GM21360 (cell line): ENCODE results near the gene PIAS4.

Source experiments
- ATAC-seq: cut with Tn5 transposase; IDR thresholded peaks from one replicate; pipeline ENCODE4 v1.9.1; 2021; ENCODE audit warnings: mild to moderate bottlenecking, moderate library complexity; ENCODE audit not compliant: unreplicated experiment

The PIAS4 gene

DNA sequence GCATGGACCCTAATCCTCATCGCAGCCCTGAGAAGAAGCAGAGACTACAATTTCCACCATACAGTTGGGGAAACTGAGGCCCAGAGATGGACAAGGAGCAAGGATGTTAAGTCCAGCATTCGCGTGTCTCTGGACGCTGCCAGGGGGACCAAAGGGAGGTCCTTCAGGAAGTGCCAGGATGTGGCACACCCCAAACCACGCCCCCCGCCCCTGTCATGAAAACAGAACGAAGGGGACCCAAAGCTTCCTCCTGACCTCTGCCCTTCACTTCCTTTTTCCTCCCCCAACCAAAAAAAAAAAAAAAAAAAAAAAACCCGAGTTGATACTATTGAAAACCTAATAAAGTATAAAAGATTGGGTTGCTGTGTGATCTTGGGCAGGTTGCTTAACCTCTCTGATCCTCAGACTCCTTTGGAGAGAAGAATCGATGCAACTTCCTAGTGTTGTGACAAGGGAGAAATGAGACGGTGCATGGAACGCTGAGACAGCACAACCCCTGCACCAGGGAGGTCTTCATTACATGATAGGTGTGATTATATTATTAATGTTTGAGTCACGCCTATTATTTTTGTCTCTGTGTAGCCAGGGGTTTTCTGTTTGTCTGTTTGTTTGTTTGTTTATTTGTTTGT is 61.9 kb downstream of the PIAS4 start:
- no peak for ATAC-seq

DNA sequence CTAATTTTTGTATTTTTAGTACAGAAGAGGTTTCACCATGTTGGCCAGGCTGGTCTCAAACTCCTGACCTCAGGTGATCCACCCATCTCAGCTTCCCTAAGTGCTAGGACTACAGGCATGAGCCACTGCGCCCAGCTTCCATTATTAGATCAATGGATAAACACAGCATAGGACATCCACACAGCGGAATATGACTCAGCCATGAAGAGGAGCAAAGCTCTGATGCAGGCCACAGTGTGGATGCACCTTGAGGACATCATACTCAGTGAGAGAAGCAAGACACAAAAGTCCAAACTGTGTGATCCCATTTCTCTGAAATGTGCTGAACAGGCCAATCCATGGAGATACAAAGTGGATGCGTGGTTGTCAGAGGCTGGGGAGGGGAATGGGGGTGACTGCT is 64.1 kb downstream of the PIAS4 start:
- ATAC-seq, result no peak

DNA sequence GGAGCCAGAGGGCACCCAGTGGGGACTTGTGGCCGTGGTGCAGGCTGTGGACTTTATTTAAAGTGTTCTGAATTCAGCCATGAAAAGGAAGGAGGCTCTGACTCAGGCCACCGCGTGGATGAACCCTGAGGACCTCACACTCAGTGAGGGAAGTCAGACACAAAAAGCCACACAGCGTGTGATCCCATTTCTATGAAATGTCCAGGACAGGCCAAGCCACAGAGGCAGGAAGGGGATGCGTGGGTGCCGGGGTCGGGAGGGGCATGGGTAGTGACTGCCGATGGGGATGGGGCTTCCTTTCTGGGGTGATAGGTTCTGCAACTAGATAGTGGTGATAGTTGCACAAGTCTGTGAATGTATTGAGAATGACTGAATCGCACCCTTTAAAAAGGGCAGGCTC is 67.8 kb downstream of the PIAS4 start:
- no peak for ATAC-seq

DNA sequence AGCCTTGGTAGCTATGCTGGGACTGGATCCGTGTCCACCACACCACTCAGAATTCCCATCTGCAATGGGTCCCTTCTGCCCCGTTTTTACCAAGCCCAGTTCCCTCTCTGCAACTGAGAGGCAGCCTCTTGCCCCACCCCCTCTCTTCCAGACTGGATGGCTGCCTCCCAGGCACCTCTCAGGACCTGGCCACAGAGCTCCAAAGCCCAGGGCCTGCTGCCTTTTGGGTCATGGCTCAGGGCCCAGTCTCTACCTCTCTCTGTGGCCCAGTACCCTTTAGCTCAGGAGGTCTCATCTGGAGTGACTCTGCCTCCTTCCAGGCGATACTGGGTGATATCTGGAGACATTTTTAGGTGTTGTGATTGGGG is 69.5 kb downstream of the PIAS4 start:
- ATAC-seq, result no peak

DNA sequence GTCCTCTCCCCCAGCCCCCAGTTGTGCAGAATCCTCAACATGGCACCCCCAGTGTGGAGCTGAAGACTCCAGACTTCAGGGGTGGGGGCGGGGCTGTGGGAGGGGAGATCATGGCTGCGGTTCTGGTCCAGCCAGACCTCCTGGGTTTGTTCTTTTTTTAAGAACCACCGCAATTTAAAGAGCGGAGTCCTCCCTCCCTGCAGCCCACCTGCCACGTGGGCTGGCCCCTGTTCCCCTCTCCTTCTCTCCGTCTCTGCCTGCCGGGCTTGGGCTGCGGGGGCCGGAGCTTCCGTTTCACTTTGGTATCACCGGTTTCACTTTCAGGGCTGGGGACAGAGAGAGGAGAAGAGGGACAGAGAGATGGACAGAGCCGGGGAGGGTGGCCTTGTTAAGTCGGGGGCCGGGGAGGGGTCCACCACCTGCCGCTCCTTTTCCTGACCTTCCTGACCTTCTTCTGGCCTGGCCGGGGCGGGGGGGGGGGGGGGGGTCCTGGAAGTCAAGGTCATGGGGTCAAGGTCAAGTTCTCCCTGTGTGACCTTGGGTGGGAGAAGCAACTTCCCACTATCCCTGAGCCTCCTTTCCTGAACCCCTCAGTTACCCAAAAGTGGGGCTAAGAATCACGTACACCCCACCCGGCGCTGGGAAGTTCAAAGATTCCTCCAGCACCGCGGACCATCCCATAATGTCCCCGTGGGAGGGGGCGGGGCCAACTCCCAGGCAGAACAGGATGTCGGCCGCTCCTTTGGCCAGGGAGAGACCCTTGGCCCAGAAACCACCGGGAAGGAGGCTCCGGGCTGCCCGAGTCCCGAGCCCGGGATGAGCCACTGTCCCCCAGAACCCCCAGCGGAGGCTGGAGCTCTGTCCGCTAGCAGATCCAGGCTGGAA is 70.5 kb downstream of the PIAS4 start:
- no peak for ATAC-seq

DNA sequence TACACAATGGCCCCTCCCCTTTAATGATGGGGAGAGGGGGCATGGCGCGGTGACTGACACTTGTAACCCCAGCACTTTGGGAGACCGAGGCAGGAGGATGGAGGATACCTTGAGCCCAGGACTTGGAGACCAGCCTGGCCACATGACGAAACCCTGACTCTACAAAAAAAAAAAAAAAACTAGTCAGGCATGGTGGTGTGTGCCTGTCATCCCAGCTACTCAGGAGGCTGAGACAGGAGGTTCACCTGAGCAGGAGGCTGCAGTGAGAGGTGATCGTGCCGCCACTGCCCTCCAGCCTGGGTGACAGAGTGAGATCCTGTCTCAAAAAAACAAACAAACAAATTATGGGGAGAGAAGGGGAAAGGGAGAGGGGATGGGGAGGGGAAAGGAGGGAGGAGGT is 72.9 kb downstream of the PIAS4 start:
- no peak for ATAC-seq

DNA sequence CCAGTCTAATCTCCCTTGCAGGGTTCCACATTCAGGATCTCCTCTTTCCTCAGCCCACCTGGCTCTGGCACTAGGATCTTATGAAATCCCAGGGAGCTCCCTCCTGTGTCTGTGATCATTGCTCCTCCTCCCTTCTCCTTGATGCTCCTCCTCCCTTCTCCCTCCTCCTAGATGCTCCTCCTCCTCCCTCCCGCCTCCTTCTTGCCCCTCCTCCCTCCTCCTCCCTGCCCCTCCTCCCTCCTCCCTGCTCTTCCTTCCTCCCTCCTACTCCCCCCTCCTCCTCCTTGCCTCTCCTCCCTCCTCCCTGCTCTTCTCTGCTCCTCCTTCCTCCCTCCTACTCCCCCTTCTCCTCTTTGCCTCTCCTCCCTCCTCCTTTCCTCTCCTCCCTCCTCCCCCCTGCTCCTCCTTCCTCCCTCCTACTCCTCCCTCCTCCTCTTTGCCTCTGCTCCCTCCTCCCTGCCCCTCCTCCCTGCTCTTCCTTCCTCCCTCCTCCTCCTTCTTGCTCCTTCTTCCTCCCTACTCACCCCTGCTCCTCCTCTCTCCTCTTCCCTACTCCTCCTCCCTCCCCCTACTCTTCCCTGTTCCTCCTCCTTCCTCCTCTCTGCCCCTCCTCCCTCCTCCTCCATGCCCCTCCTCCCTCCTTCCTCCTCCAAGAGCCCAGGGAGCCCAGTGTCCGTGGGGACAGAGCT is 74.0 kb downstream of the PIAS4 start:
- ATAC-seq, result no peak

DNA sequence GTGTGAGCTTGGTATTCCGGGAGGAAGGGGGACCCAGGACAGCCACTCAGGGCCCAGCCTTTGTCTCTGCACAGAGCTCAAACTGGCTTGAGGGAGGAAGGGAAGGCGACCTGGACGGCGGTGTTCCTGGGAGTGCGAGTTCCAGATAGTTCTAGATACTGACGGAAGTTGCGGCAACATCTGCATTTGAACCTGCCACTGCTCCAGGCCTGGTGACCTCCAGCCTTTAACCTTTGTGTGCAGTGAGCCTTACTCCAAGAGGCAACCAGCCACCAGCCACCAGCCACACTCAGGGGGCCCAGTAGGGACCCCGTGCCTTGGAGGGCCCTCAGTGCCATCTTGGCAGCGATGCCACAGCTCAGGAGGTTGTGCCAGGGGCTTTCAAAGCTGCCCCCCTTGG is 74.6 kb downstream of the PIAS4 start:
- ATAC-seq, result no peak

DNA sequence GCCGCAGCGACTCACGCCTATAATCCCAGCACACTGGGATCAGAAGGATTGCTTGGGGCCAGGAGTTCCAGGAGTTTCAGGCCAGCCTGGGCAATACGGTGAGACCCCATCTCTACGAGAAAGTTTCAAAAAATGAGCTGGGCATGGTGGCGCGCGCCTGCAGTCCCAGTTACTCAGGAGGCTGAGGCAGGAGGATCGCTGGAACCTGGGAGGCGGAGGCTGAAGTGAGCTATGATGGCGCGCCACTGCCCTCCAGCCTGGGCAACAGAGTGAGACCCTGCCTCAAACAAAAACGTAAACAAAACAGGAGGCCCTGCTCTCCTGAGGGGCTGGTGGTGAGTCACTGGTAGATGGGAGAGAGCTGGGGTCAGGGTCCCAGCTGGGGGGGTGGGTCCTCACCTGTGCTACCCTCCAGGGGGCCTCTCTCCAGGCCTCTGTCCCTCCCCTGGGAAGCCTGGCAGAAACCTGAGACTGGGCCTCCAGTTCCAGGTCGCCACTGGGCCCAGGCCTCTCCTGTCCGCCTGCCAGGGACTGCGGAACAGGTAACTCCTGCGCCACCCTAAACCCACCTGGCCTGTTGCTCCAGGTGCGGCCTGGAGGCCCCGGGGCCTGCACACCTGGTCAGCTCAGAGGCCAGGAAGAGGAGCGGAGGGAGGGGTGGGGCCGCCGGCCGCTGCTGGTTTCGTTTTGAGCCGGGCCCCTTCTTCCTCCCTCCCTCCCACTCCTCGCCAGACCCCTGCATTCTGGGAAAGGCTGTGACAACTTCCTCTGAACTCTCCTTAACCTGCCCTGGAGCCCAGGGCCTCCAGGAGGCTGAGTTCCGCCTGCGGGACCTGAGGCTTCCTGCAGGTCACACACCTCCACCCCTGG is 76.4 kb downstream of the PIAS4 start:
- no peak for ATAC-seq

DNA sequence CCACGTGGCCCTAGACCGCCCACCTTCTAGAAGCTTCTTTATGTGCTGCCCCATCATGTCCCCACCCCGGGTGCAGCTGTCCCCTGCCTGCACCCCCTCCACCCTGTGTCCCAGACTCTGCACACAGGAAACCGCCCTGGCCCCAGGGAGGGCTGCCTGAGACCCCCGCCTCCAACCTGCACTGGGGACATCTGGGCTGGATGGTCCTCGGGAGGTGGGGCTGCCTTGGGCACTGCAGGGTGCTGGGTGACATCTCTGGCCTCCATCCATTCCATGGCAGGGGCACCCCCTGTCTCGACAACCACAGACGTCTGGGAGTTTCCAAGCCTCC is 77.0 kb downstream of the PIAS4 start:
- ATAC-seq, result no peak

DNA sequence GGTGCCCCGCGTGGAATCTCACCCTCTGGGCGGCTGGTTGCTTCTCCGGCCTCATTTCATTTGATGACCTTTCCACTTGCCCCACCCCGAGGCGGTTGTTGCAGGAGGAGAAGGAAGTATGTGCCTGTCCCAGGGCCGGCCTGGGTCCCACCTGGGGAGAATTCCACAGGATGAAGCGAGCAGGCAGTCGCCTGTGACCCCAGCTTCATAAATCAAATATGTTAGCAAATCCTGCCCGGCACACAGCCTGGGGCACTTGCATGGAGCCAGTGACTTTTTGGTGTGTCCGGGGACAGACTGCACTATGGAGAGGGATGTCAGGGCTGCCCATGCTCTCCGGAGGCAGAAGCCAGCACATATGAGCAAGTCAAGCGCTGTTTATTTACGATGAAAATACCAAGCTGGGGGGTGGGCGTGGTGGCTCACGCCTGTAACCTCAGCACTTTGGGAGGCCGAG is 78.9 kb downstream of the PIAS4 start:
- no peak for ATAC-seq

DNA sequence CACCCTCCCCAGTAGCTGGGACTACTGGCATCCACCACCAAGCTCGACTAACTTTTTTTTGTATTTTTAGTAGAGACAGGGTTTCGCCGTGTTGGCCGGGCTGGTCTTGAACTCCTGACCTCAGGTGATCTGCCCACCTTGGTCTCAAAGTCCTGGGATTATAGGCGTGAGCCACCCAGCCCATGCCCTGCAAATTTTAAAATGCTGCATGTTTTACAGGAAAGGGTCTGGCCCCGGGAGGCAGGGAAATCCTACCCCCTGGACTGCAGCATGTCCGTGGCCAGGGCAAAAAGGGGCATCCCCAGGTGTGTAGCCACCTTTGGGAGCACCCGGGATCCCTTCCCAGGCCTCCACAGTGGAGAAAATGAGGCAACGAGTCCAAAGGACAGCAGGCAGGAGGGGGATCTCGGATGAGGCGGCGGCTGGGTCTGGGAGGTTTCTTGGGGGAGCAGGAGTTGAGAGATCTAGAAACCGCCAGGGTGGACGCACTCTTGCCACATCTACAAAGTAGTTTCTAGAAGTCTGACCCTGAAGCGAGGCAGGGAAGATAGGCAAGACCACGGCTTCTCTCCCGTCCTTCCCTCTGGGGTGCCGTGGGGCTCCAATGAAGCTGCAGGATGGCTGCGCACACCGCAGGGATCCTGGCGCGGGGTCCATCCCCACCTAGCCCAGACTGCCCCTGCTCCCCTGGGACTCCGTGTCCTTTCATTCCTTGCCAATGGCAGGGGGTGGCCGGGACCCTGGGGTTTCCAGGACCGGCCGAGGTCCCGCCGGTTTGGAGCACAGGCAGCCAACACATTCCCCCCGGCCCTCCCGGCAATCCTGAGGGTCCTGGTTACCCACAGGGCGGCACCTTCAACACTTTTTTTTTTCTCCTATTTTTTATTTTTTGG is 80.5 kb downstream of the PIAS4 start:
- no peak for ATAC-seq

DNA sequence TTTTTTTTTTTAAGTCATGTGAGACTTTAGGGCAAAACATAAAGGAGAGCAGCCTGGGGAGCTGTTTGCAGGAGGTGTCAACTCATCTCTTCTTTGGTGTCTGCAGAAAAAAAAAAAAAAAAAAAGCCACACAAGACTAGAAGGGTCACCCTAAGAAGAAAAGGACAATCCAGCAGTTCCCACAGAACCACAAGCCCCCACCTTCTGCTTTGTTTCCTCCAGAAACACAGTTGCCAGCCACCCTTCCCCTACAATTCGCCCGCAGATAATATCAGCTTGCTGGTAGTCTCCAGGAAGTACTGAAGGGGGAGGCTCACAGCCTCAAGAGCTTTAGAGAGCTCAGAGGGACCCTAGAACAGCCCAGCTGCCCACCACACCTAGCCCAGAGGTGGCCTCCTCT is 81.4 kb downstream of the PIAS4 start:
- ATAC-seq, result no peak
